SH-SY5Y (cell line): Measurements from ENCODE around the gene TFE3.

Experiments used
- GATA2 ChIP-seq: IDR thresholded peaks from 2 replicates; pipeline ENCODE4 v1.6.1; 2011; ENCODE audit warnings: mild to moderate bottlenecking, low read depth, low read length
- GATA3 ChIP-seq: IDR thresholded peaks from 2 replicates; pipeline ENCODE4 v1.6.1; 2011; ENCODE audit warnings: low read depth, mild to moderate bottlenecking, low read length, moderate library complexity

GRCh38 chrX:49066278-49066677 is 23.1 kb upstream of the TFE3 start:
- TF ChIP-seq GATA2 (no peak), GATA3 (no peak)
